GM12891 (cell line): ENCODE measurements around the gene RCL1.

Experiments used
- PAX5 ChIP-seq: IDR thresholded peaks from 2 replicates; pipeline ENCODE4 v1.6.1; 2011; ENCODE audit warnings: low read length, moderate library complexity, mild to moderate bottlenecking; ENCODE audit not compliant: insufficient read depth, severe bottlenecking
- POLR2A ChIP-seq: IDR thresholded peaks from 2 replicates; pipeline ENCODE4 v1.6.1; 2011; ENCODE audit warnings: low read depth, low read length, control low read depth
- SPI1 ChIP-seq: IDR thresholded peaks from 2 replicates; pipeline ENCODE4 v1.6.1; 2011; ENCODE audit warnings: low read depth, low read length, control low read depth
- TAF1 ChIP-seq: IDR thresholded peaks from 2 replicates; pipeline ENCODE4 v1.6.1; 2011; ENCODE audit warnings: low read depth, low read length, control low read depth

- TF ChIP-seq POLR2A (no peak), TAF1 (no peak), SPI1 (no peak), PAX5 (no peak)
These were observed 12.1 kb upstream of the RCL1 start for GRCh38 chr9:4780651-4781050.
